ENCODE data around the gene ZBTB39. TPM values are rescaled to one million over a fixed set of nuclear protein-coding genes. Genes with fewer than 3 reads are reported as not detected.

Gene ZBTB39
- total RNA-seq, 1 donor from 2014 or later: 5.7 TPM

Other genes with a start within 250 kb of the ZBTB39 start
- 19.0 TPM for gene HSD17B6, start 243.2 kb downstream of the ZBTB39 start, total RNA-seq
- gene SDR9C7, start 72.1 kb downstream of the ZBTB39 start, total RNA-seq: not detected
- gene RDH16, start 48.9 kb downstream of the ZBTB39 start, total RNA-seq: 0.52 TPM
- 0.52 TPM for gene TAC3, start 10.0 kb upstream of the ZBTB39 start, total RNA-seq
- gene MYO1A, start 43.6 kb upstream of the ZBTB39 start, total RNA-seq: 48.5 TPM
- 11.4 TPM for gene NEMP1, start 72.2 kb upstream of the ZBTB39 start, total RNA-seq
- gene NAB2, start 82.6 kb upstream of the ZBTB39 start, total RNA-seq: 21.4 TPM
- gene STAT6, start 104.8 kb upstream of the ZBTB39 start, total RNA-seq: 287 TPM
- gene LRP1, start 121.9 kb upstream of the ZBTB39 start, total RNA-seq: 241 TPM
- not detected for gene LRP1-AS, start 141.1 kb upstream of the ZBTB39 start, total RNA-seq
- 0.83 TPM for gene NXPH4, start 210.2 kb upstream of the ZBTB39 start, total RNA-seq
- gene SHMT2, start 223.2 kb upstream of the ZBTB39 start, total RNA-seq: 65.1 TPM
- gene STAC3, start 244.6 kb upstream of the ZBTB39 start, total RNA-seq: 3.6 TPM